ENCODE results near the gene TBRG4.

- TF ChIP-seq YY1 (IDR thresholded peaks at IDR 0.05; ENCODE audit: insufficient read depth, insufficient read length): no peak
- no peak for TF ChIP-seq ZNF274 (IDR thresholded peaks at IDR 0.05; ENCODE audit: low read depth, low read length)
Observed at GRCh38 chr7:45143616-45144015, 32.1 kb upstream of the TBRG4 start.
